ENCODE measurements around the gene SAFB.

Gene SAFB

GRCh38 chr19:5595129-5595528, 27.8 kb upstream of the SAFB start:
- H3K4me3 ChIP-seq (ENCODE audit: low read depth in 1 of 2, low read length in 2 of 2), result no peak overlapping the region
- peaks cover 98% of the 10 kb centered on the region for H3K36me3 ChIP-seq (ENCODE audit: insufficient read depth, low read length)
- no peak overlapping the region for H2AFZ ChIP-seq (ENCODE audit: low read depth, low read length)
- H3K79me2 ChIP-seq (ENCODE audit: insufficient read depth, low read length), result peaks cover 6% of the 10 kb centered on the region; the same call in 1 of the 2 replicates
- TF ChIP-seq EZH2 (IDR thresholded peaks at IDR 0.05; ENCODE audit: borderline replicate concordance, low read depth, low read length, severe bottlenecking), result no peak
- no peaks in the 10 kb centered on the region for H3K9me3 ChIP-seq (ENCODE audit: insufficient read depth, low read length, severe bottlenecking)
- no peak overlapping the region for H3K9ac ChIP-seq (ENCODE audit: low read depth, low read length)
- no peaks in the 10 kb centered on the region for H3K27me3 ChIP-seq (ENCODE audit: insufficient read depth, low read length, poor library complexity)
- ATAC-seq (ENCODE audit: insufficient read depth, low read depth) (no peak), DNase-seq (no peak)
- no peaks in the 10 kb centered on the region for H3K4me1 ChIP-seq (ENCODE audit: insufficient read depth, low read length)
- no peak overlapping the region for H3K27ac ChIP-seq (ENCODE audit: low read length)
- H3K4me2 ChIP-seq (ENCODE audit: insufficient read depth, low read length), result no peak overlapping the region
- H4K20me1 ChIP-seq (ENCODE audit: insufficient read depth, low read length), result peaks cover 39% of the 10 kb centered on the region

GRCh38 chr19:5595745-5596144, 27.1 kb upstream of the SAFB start:
- Histone ChIP-seq H3K4me2 (ENCODE audit: insufficient read depth, low read length) (no peak overlapping the region), H3K4me3 (ENCODE audit: low read depth in 1 of 2, low read length in 2 of 2) (no peak overlapping the region), H3K27me3 (ENCODE audit: insufficient read depth, low read length, poor library complexity) (no peaks in the 10 kb centered on the region), H3K36me3 (ENCODE audit: insufficient read depth, low read length) (peaks cover 98% of the 10 kb centered on the region), H3K4me1 (ENCODE audit: insufficient read depth, low read length) (no peaks in the 10 kb centered on the region), H4K20me1 (ENCODE audit: insufficient read depth, low read length) (peaks cover 34% of the 10 kb centered on the region), H3K9me3 (ENCODE audit: insufficient read depth, low read length, severe bottlenecking) (no peaks in the 10 kb centered on the region), H3K27ac (ENCODE audit: low read length) (no peak overlapping the region), H3K79me2 (ENCODE audit: insufficient read depth, low read length) (peaks cover 6% of the 10 kb centered on the region; the same call in 1 of the 2 replicates), H2AFZ (ENCODE audit: low read depth, low read length) (no peak overlapping the region), H3K9ac (ENCODE audit: low read depth, low read length) (no peak overlapping the region)
- DNase-seq (no peak), ATAC-seq (ENCODE audit: insufficient read depth, low read depth) (no peak)
- TF ChIP-seq CTCF (IDR thresholded peaks at IDR 0.05; ENCODE audit: borderline replicate concordance, extremely low read depth, low read length, poor library complexity, severe bottlenecking) (no peak), EZH2 (IDR thresholded peaks at IDR 0.05; ENCODE audit: borderline replicate concordance, low read depth, low read length, severe bottlenecking) (no peak)

- Histone ChIP-seq H3K36me3 (ENCODE audit: insufficient read depth, low read length) (peaks cover 94% of the 10 kb centered on the region), H3K4me1 (ENCODE audit: insufficient read depth, low read length) (no peaks in the 10 kb centered on the region), H3K9me3 (ENCODE audit: insufficient read depth, low read length, severe bottlenecking) (no peaks in the 10 kb centered on the region), H3K4me2 (ENCODE audit: insufficient read depth, low read length) (no peak overlapping the region), H3K4me3 (ENCODE audit: low read depth in 1 of 2, low read length in 2 of 2) (no peak overlapping the region), H3K9ac (ENCODE audit: low read depth, low read length) (no peak overlapping the region), H3K27ac (ENCODE audit: low read length) (no peak overlapping the region), H3K27me3 (ENCODE audit: insufficient read depth, low read length, poor library complexity) (no peaks in the 10 kb centered on the region), H3K79me2 (ENCODE audit: insufficient read depth, low read length) (peaks cover 26% of the 10 kb centered on the region), H4K20me1 (ENCODE audit: insufficient read depth, low read length) (peaks cover 34% of the 10 kb centered on the region), H2AFZ (ENCODE audit: low read depth, low read length) (no peak overlapping the region)
- no peak for ATAC-seq (ENCODE audit: insufficient read depth, low read depth)
- DNase-seq, result no peak
- TF ChIP-seq EZH2 (IDR thresholded peaks at IDR 0.05; ENCODE audit: borderline replicate concordance, low read depth, low read length, severe bottlenecking), result no peak
- no peak for TF ChIP-seq CTCF (IDR thresholded peaks at IDR 0.05; ENCODE audit: borderline replicate concordance, extremely low read depth, low read length, poor library complexity, severe bottlenecking)
Measured at GRCh38 chr19:5600797-5601196, 22.1 kb upstream of the SAFB start.

GRCh38 chr19:5603626-5604025, 19.3 kb upstream of the SAFB start:
- ATAC-seq (ENCODE audit: insufficient read depth, low read depth), result no peak
- Histone ChIP-seq H3K79me2 (ENCODE audit: insufficient read depth, low read length) (peaks cover 49% of the 10 kb centered on the region), H3K27me3 (ENCODE audit: insufficient read depth, low read length, poor library complexity) (no peaks in the 10 kb centered on the region), H3K4me3 (ENCODE audit: low read depth in 1 of 2, low read length in 2 of 2) (no peak overlapping the region), H2AFZ (ENCODE audit: low read depth, low read length) (no peak overlapping the region), H3K9ac (ENCODE audit: low read depth, low read length) (no peak overlapping the region), H3K27ac (ENCODE audit: low read length) (no peak overlapping the region), H4K20me1 (ENCODE audit: insufficient read depth, low read length) (peaks cover 43% of the 10 kb centered on the region), H3K4me2 (ENCODE audit: insufficient read depth, low read length) (no peak overlapping the region), H3K4me1 (ENCODE audit: insufficient read depth, low read length) (no peaks in the 10 kb centered on the region), H3K36me3 (ENCODE audit: insufficient read depth, low read length) (peaks cover 92% of the 10 kb centered on the region), H3K9me3 (ENCODE audit: insufficient read depth, low read length, severe bottlenecking) (no peaks in the 10 kb centered on the region)
- no peak for DNase-seq
- no peak for TF ChIP-seq CTCF (IDR thresholded peaks at IDR 0.05; ENCODE audit: borderline replicate concordance, extremely low read depth, low read length, poor library complexity, severe bottlenecking)
- no peak for TF ChIP-seq EZH2 (IDR thresholded peaks at IDR 0.05; ENCODE audit: borderline replicate concordance, low read depth, low read length, severe bottlenecking)

All from DND-41 (cell line).